GM18870 (cell line): ENCODE results near the gene MC2R.
"Not testable (repeated sequence)": the region's sequence is repeated elsewhere in the genome, so short reads cannot be mapped to it uniquely, and the experiment has no call there.

Source experiments
- ATAC-seq: cut with Tn5 transposase; IDR thresholded peaks from one replicate; pipeline ENCODE4 v1.9.1; 2021; ENCODE audit warnings: moderate library complexity; ENCODE audit not compliant: unreplicated experiment

MC2R gene

GRCh38 chr18:13894531-13894930 lies 20.8 kb downstream of the MC2R start:
- no peak for ATAC-seq

GRCh38 chr18:13893418-13893760 lies 21.9 kb downstream of the MC2R start:
- ATAC-seq = peak; percentile 98

- ATAC-seq = no peak
Measured at GRCh38 chr18:13892098-13892497, 23.2 kb downstream of the MC2R start.

GRCh38 chr18:13890761-13891361 lies 24.5 kb downstream of the MC2R start:
- no peak for ATAC-seq

- no peak for ATAC-seq
Measured at GRCh38 chr18:13889671-13890070, 25.7 kb downstream of the MC2R start.

GRCh38 chr18:13888191-13888716 lies 27.1 kb downstream of the MC2R start:
- ATAC-seq = no peak

GRCh38 chr18:13885009-13885408 lies 30.3 kb downstream of the MC2R start:
- ATAC-seq = no peak

GRCh38 chr18:13879937-13880336 lies 35.4 kb downstream of the MC2R start:
- no peak for ATAC-seq

GRCh38 chr18:13879492-13879891 lies 35.8 kb downstream of the MC2R start:
- no peak for ATAC-seq

- no peak for ATAC-seq
Measured at GRCh38 chr18:13878857-13879256, 36.5 kb downstream of the MC2R start.

GRCh38 chr18:13877157-13877556 lies 38.2 kb downstream of the MC2R start:
- ATAC-seq = no peak

GRCh38 chr18:13874558-13874957 lies 40.8 kb downstream of the MC2R start:
- no peak for ATAC-seq

GRCh38 chr18:13872932-13873331 lies 42.4 kb downstream of the MC2R start:
- ATAC-seq = no peak

GRCh38 chr18:13872373-13872772 lies 43.0 kb downstream of the MC2R start:
- no peak for ATAC-seq

GRCh38 chr18:13871701-13872100 lies 43.6 kb downstream of the MC2R start:
- ATAC-seq = no peak

- no peak for ATAC-seq
Measured at GRCh38 chr18:13868501-13869271, 46.6 kb downstream of the MC2R start.

- not testable (repeated sequence) for ATAC-seq
Measured at GRCh38 chr18:13862898-13863297, 52.4 kb downstream of the MC2R start.

- no peak for ATAC-seq
Measured at GRCh38 chr18:13849791-13850190, 65.5 kb downstream of the MC2R start.

- ATAC-seq = no peak
Measured at GRCh38 chr18:13836559-13836958, 78.8 kb downstream of the MC2R start.

GRCh38 chr18:13835202-13835601 lies 80.1 kb downstream of the MC2R start:
- ATAC-seq = no peak

GRCh38 chr18:13834496-13835015 lies 80.8 kb downstream of the MC2R start:
- no peak for ATAC-seq
